Stimulated activated CD8-positive, alpha-beta memory T cell treated with anti-CD3 and anti-CD28 coated beads, Interleukin-2, amount 100 ng/mL, for 48 hours (primary cell): ENCODE results near the gene BRINP3.
"Not testable (repeated sequence)": the region's sequence is repeated elsewhere in the genome, so short reads cannot be mapped to it uniquely, and the experiment has no call there.

Experiments
- DNase-seq, 2 donors: peaks; one replicate each; pipeline ENCODE4 v3.0.0-alpha.2; 2020; ENCODE audit warnings: low read depth in 2 of 2

Gene BRINP3

DNA sequence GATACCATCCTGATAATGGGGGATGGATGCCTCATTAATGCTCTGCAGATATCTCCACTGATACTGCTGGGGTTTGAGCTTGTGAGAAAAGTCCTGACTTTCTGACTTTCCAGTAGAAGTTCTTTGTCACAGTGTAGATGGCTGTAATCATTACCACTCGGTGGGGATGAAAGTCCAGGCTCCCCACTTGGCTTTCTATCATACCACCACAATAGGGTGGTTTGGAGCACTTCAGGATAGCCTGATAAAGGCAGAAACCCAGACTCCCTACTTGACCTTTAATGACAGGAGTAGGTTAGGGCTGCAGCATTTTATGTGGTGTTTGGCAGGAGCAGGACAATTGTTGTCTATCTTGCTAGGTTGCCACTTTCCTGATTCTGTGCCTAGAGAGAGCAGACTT is 294.1 kb downstream of the BRINP3 start:
- DNase-seq = no peak

DNA sequence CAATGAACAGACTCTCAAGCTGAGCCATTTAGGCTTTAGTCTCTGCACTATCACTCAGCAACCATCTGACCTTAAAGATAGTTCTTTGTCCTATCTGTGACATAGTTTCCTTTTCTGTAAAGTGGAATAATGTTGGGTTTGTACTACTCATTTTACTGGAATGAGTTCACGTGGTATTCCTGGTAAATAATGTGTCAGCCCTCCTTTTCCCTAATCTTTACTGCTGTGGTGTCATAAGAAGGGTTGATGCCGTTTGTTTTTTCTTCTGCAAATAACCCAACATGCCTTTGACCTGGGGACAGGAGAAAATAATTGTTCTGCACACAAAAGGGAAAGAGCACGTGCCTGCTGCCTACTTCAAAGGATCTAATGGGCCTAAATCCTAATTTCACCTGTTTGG is 297.8 kb downstream of the BRINP3 start:
- DNase-seq = no peak

DNA sequence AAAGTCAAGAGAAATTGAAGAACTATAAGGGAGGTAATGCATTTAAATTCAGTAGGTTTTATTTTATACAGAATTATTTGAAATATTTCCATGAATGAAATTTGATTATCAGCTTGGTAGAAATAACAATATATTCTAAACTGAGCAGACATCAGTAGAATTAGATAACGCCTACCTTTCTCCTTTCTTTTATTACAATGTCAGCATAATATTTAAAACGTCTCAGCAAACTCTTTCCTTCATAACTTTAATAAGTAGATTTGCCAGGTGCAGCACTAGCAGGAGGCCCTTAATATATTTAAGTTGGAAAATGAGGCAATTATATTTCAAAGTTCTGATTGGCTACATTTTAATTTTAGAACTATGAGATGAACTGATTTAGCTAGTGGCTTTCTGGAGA is 298.8 kb downstream of the BRINP3 start:
- no peak for DNase-seq

DNA sequence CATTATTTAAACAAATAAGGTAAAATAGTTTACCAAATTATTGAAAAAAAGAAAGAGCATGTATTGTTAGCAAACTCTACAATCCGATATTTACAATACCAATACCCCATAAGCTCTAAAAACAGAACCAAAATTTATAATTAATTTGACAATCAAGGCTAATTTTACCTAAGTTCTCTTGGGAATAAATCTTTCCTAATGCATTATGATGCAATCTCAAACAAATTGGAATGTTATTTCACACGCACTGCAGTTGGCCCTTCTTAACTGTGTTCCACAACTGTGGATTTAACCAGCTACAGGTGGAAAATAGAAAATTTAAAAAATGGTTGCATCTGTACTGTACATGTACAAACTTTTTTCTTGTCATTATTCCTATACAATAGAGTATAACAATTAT is 300.1 kb downstream of the BRINP3 start:
- no peak for DNase-seq

DNA sequence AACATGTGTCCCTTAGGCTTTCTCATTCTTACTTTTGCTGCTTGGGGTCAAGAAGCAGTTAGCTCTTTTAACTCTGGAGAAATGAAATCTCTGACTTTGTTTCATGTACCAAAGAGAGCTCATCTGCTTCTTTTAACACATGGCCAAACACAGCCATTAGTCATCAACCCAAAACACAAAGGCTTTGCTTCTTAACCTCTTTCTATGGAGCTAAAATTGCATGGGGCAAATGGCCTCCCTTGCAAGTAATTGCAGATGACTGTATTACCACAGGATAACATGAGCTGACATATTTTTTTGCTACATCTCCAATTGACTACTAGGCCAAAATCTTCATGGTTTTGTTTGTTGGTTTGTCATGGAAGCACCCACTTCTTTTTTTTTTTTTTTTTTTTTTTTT is 300.9 kb downstream of the BRINP3 start:
- no peak for DNase-seq

DNA sequence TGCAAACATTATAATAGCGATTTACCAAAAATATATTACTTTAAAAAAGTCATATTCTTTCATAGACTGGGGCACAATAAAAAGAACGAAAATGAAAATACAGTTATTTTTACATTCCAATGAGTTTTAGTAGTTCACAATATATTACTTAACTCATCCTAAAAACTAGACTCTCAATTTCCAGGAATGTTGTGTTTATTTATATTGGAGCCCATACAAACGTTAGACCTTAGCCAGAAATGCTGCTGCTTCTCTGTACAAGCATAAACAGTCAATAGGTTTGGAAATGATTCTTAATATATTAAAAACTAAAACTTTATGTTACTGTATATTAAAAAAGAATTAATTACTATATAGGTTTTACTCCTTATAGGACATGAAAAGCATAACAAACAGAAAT is 302.3 kb downstream of the BRINP3 start:
- DNase-seq = no peak

DNA sequence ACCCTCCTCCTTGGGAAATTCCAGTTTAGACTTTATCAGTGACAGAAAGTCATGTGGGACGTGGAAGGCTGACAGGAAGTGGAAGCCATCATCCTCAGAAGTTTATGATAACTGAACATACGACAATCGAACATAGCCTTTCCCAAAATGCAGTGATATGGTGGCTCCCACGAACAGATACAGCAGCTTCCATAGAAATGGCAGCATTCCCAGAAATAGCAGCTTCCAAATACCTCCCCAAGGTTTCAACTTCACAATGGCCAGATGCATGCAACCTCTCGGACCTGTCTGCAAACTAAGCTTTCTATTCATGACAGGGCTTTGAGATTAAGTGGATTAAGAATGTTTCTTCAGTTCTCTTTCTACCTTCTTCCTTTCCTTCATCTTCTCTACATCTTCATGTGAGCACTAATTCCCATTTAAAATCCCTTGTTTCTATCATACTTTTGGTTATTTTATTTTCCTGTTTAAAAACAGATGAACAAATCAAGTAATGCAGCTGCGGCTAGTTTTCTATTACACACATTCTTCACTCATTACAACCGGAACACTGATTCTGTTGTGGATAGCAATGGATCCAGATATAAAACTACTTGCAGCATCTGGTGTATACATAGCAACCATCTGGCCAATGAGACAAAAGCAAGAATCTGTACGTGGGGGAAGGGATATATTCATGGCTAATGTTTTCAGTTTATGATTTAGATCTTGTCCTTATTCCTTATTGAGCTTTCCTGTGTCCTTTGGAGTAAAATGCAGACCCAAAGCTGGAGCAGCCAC is 304.8 kb downstream of the BRINP3 start:
- no peak for DNase-seq

DNA sequence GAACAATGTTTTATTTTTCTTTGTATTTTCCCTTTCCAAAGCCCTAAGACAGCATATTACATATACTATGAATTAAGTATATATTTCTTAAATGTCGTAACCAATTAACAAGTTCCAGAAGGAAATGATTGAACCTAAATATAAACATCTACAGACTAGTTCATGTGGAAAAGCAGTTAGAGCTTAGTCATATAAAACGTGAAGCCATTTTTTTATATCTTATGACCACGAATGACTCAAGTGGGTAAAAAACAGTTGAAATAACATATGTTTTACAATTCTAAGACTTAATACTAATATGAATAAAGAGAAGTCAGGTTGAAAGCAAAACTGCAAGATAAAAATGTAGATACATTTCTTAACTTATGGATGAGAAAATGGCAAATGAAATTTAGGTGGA is 307.3 kb downstream of the BRINP3 start:
- DNase-seq = no peak

DNA sequence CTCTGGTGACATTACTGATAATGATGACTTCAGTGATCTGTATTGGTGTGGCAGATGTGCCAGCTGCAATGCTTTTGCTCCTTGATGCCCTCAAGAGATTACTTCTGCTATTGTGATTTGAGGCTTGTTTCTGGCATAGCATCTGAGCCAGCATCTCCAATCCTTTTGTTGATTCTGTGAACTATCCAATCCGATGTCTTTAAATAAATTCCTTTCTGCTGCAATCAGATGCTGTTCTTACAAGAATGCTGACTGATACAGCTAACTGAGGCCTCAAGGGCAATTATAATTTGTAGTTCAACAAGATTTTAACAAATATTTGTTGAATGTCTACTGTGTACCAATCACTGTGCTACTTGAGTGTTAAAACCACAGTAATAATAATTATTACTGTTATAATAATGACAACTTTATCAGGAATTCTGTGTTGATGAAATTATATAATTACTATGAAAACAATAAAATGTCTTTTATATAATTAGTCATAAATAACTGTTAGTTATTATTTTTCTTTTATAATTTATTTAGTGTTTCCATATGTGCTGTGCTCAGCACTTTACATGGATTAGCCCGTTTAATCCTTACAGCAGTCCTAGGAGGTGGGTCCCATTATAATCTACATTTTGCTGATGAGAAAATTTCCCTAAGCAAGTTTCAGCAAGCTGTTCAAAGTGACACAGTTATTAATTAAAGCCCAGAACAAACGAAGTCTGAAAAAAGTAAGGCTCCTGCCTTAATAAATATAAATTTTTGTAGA is 308.2 kb downstream of the BRINP3 start:
- no peak for DNase-seq

DNA sequence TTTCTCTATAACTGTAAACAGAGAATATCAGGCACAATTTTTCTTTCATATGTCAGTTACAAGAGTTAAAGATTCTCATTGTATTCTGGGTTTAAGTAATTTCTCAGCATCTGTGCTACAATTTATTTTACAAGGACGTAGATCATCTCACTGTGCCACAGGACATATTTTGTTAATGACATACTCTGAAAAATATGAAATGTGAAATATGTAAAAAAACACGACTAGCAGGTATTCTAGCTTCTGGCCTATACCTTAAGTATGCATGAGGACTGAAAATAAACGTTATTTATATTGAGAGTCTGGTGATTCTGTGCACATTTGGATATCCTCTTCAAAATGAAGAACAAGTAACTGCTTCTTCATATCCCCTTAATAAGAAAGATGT is 308.8 kb downstream of the BRINP3 start:
- DNase-seq = no peak

DNA sequence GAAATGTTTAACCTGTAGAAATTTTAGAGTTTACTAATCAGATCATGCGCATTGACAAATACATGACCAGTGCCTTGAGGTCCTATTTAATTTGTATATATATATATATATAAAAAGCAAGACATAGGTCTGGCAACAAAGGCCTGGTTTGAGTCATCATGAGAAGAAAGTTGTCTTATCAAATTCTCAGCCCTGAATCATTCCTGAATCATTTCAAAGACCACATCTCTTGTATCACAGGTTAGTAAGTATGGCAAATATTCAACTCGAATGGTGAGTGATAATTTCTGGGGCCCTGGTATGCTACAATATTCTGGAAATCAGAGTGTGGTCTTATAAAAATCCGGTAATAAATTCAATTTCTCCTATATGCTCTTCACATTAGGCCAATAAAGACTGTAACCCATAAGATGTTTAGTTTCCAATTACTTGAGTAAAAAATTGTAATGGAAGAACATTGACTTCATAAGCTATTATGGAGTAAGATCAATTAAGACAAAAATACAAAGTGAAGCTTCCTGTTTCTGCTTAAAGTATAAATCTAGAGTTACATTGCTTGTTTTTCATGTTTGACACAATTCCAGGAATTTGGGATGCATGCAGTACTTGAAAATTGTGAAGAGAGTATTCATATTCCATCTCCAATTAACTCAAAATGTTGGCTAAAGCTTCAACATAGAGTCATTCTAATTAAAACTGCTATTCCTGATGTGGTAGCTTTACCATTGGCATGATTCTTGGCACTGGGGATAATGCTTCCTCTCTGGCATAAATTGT is 309.4 kb downstream of the BRINP3 start:
- no peak for DNase-seq

DNA sequence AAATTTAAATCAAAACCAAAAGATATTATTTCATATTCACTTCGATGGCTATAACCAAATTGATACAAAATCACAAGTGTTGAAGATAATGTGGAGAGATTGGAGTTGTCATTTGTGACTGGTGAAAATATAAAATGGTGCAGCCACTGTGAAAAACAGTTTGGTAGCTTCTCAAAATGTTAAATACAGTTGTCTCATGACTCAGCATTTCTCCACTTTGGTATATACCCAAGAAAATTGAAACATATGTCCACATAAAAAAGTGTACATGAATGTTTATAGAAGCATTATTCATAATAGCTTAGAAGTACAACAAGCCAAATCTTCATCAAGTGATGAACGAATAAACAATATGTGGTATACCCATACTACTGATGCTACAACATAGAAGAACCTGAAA is 318.5 kb downstream of the BRINP3 start:
- DNase-seq = no peak

DNA sequence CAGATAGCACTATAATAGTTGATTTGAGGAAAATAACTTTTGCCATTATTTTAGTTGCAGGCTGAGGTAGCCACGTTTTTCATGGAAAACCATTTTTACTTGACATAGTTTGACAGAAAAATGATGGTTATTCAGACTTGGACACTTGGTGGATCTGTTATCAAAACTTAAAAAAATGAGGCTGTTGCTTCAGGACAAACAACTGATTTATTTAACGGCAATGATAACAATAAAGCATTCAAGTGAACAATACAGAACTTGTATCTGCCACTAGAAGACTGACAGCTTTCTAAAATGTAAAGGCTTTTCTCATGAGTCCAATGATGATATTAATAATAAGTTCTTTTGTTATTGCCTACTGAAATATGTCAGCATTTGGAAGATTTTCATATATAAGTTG is 322.9 kb downstream of the BRINP3 start:
- DNase-seq = no peak

DNA sequence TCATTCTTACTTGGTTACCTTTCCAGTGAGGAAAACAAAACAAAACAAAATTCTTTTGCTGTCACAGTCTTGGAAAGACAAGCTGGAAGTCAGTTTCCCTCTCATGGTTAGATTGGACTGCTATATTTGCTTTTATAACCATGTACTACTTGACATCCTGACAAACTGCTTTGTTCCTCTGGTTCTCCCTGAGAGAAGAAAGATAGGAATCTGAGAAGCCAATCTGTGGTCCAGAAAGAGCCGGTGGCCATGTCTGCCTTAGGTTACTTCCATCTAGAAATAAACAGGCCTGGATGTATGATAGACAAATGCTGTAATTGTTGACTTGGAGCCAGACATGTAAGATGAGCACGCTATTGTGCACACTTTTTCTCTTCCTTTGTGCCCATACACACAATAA is 330.0 kb downstream of the BRINP3 start:
- no peak for DNase-seq

DNA sequence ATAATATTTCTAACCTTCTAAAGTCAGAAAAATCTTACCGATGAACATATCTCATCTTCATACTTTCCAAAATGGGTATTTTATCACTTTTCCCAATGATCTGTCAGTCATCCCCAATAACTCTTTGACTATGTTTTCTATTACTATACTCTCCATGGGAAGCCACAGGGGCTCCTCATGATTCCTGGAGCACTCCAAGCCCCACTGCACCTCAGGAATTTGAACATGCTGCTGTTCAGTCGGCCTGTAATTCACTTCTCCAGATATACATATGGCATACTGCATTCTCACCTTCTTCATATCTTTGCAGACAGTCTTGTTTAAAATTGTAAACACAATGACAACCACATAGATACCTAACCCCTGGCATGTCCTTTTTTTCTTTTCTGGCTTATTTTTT is 333.0 kb downstream of the BRINP3 start:
- no peak for DNase-seq

DNA sequence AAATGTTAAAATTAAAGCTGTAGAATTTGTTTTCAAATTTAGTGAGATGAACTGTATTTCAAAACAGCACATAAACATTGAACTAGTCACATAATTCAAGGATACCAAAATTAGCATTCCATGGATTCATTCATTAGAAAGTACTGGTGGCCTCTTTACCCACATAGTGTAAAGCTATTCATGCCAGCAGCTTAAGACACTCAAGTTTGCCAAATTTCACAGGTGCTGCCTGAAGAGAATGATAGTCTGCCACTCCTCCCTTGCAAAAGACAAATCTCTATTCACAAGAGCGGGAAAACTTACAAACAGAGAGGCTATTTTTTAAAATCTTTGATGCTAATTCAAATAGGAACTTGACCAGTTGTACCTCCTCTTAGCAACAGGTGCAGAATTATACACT is 337.0 kb downstream of the BRINP3 start:
- no peak for DNase-seq

DNA sequence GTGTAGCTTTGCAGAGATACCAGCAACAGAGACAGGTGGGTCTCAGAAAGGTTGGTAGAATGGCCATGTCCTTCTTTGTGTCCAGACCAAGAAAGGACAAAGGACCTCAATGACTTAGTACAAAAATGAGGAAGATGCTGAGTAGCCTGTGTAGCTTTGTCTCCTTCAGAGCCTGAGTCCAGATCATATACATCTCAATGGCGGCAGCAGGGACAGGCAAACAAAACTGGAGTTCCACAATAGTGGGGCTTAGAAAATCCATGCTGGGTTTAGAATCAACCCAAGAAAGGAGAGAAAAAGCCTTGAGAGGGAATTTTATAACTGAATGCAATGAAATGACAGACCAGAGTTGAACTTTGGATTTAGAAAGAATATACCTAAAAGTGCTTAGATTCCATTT is 339.0 kb downstream of the BRINP3 start:
- DNase-seq = no peak

DNA sequence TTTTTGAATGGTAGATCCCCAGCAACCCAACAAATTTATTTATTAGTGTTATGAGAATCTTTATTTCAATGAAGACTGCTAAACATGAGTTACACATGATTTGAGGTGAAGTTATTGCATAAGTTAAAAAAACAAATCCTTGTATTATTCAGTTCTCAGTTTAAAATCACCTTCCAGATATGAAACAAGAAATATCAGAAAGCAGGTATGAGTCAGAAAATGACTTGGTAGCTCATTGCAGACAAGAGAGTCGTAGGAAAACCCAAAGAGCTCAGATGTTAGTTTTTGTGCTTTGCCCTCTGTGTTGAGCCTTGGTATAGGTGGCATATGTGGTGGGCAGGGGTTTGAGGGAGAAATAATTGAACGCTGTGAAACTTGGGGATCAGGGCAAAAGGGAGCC is 339.4 kb downstream of the BRINP3 start:
- DNase-seq = no peak

DNA sequence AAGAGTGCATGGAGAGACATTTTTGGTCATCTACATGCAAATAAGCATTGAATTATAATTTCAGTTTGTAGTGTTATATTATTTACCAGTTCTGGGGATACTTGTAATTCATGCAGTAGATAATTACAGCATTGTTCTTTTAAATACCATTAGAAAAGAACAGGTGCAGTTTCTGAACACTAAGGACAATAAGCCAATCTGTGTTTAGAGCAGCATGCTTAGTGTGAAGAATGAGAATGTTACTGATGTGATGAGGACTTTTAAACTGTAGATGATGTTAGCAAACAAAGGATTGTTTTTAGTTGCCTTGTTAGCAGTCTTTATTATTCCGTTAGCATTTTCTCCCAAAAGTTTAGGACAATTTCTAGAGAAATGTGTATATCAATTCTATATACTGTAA is 348.3 kb downstream of the BRINP3 start:
- DNase-seq = no peak

DNA sequence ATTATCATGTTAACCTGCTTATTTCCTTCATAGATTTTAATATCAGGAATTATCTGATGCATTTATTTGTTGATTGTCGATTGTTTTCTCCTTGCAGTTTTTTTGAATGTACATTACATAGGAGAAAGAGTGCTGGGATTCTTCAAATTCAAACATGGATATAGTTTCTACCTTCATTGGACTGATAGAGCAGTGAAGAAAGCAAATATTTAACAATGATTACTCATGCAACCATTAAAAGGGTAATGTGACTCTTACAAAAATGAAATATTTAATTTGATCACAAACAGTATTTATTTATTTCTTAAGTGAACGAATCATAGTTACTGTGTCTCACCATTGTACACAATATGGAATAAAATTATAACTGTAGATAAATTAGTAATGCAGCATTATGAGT is 350.9 kb downstream of the BRINP3 start:
- no peak for DNase-seq

DNA sequence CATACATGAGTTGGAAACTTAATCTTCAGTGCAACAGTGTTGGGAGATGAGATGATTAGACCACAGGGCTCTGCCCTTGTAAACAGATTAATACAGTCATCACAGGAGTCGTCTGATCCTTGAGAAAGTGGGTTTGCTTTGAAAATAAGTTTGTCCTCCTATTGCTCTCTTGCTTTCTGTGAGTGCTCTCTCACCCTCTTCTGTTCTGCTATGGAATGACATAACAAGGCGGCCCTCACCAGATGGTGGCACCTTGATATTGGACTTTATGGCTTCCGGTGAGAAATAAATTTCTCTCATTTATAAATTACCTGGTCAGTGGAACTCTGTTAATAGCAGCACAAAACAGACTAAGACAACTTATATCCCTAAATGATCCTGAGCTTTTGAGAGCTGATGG is 353.6 kb downstream of the BRINP3 start:
- DNase-seq = no peak

DNA sequence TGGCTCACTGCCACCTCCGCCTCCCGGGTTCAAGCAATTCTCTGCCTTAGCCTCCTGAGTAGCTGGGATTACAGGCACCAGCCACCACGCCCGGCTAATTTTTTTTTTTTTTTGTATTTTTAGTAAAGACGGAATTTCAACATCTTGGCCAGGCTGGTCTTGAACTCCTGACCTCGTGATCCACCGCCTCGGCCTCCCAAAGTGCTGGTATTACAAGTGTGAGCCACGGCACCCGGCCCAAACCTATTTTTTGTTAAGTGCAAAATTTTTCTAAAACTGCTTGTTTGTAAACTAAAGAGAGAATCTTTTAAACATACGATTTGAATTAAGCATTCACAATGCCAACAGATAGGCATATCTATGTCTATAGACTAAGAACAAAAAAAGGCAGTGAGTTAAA is 357.1 kb downstream of the BRINP3 start:
- DNase-seq = not testable (repeated sequence)

DNA sequence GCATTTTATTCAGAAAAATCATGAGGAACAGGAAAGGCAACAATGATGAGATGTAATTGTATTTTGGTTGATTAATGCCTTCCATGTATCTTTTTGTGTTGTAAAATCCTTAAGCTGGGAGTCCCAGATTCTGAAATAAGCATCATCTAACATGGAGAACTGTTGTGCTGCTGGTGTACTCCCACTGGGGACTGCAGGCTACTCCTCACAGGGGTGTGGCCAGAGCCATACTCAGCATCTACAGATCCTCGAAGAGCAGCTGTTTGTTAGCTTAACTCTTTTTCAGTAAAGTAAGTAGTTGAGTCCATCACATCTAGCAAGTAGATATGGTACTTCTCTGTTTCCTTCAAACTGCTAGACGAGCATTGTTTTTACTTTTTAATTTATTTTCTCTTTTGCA is 358.0 kb downstream of the BRINP3 start:
- no peak for DNase-seq
